ENCODE measurements around the gene RRAD. TPM values are rescaled to one million over a fixed set of nuclear protein-coding genes. Genes with fewer than 3 reads are reported as not detected.
"Not testable (repeated sequence)": the region's sequence is repeated elsewhere in the genome, so short reads cannot be mapped to it uniquely, and the experiment has no call there.

The RRAD gene
- total RNA-seq, 1 donor from 2014 or later = 12.1 TPM

GRCh38 chr16:66959704-66960161 is 34.4 kb upstream of the RRAD start:
- no peak for FAIRE-seq
- DNase-seq (ENCODE audit: low read depth) = no peak
- Histone ChIP-seq H2AFZ (ENCODE audit: low read depth, low read length) (no peak overlapping the region), H3K9ac (ENCODE audit: low read length) (no peak overlapping the region), H3K36me3 (ENCODE audit: insufficient read depth, low read length) (no peaks in the 10 kb centered on the region), H3K27ac (ENCODE audit: low read depth, low read length) (no peak overlapping the region), H4K20me1 (ENCODE audit: insufficient read depth, low read length) (no peaks in the 10 kb centered on the region), H3K27me3 (ENCODE audit: insufficient read depth, low read length) (peaks cover 11% of the 10 kb centered on the region), H3K4me3 (ENCODE audit: insufficient read depth, low read depth, low read length) (no peak overlapping the region), H3K4me2 (ENCODE audit: low read length) (no peak overlapping the region), H3K79me2 (ENCODE audit: insufficient read depth, low read length) (no peaks in the 10 kb centered on the region), H3K9me3 (ENCODE audit: insufficient read depth, low read depth, low read length) (no peaks in the 10 kb centered on the region), H3K4me1 (ENCODE audit: insufficient read depth, low read length) (no peaks in the 10 kb centered on the region)
- H3K27ac Mint-ChIP-seq (ENCODE audit: unreplicated experiment) = no peak overlapping the region
- no peaks in the 10 kb centered on the region for H3K36me3 Mint-ChIP-seq (ENCODE audit: low read depth, unreplicated experiment)
- no peaks in the 10 kb centered on the region for H3K4me1 Mint-ChIP-seq (ENCODE audit: low read depth, unreplicated experiment)
- peaks cover 29% of the 10 kb centered on the region for H3K27me3 Mint-ChIP-seq (ENCODE audit: low read depth, unreplicated experiment)
- H3K9me3 Mint-ChIP-seq (ENCODE audit: unreplicated experiment) = peaks cover 1% of the 10 kb centered on the region
- H3K4me3 Mint-ChIP-seq (ENCODE audit: unreplicated experiment) = no peak overlapping the region
- TF ChIP-seq EZH2 (IDR thresholded peaks at IDR 0.05; ENCODE audit: insufficient read depth, low read length) (no peak), CTCF (IDR thresholded peaks at IDR 0.05; ENCODE audit: insufficient read depth, low read depth, low read length) (no peak)

- Histone ChIP-seq H3K27me3 (ENCODE audit: insufficient read depth, low read length) (peaks cover 11% of the 10 kb centered on the region), H2AFZ (ENCODE audit: low read depth, low read length) (no peak overlapping the region), H3K4me1 (ENCODE audit: insufficient read depth, low read length) (no peaks in the 10 kb centered on the region), H3K4me2 (ENCODE audit: low read length) (no peak overlapping the region), H3K4me3 (ENCODE audit: insufficient read depth, low read depth, low read length) (no peak overlapping the region), H3K27ac (ENCODE audit: low read depth, low read length) (no peak overlapping the region), H3K9me3 (ENCODE audit: insufficient read depth, low read depth, low read length) (no peaks in the 10 kb centered on the region), H3K79me2 (ENCODE audit: insufficient read depth, low read length) (no peaks in the 10 kb centered on the region), H3K36me3 (ENCODE audit: insufficient read depth, low read length) (no peaks in the 10 kb centered on the region), H3K9ac (ENCODE audit: low read length) (no peak overlapping the region), H4K20me1 (ENCODE audit: insufficient read depth, low read length) (no peaks in the 10 kb centered on the region)
- Mint-ChIP-seq H3K4me3 (ENCODE audit: unreplicated experiment) (no peak overlapping the region), H3K36me3 (ENCODE audit: low read depth, unreplicated experiment) (no peaks in the 10 kb centered on the region), H3K27me3 (ENCODE audit: low read depth, unreplicated experiment) (peaks cover 24% of the 10 kb centered on the region), H3K27ac (ENCODE audit: unreplicated experiment) (no peak overlapping the region), H3K9me3 (ENCODE audit: unreplicated experiment) (peaks cover 1% of the 10 kb centered on the region), H3K4me1 (ENCODE audit: low read depth, unreplicated experiment) (peaks cover under 1% of the 10 kb centered on the region)
- no peak for TF ChIP-seq EZH2 (IDR thresholded peaks at IDR 0.05; ENCODE audit: insufficient read depth, low read length)
- no peak for TF ChIP-seq CTCF (IDR thresholded peaks at IDR 0.05; ENCODE audit: insufficient read depth, low read depth, low read length)
- DNase-seq (ENCODE audit: low read depth) = no peak
- FAIRE-seq = no peak
These were observed 33.7 kb upstream of the RRAD start for GRCh38 chr16:66958857-66959703.

- H3K27me3 ChIP-seq (ENCODE audit: insufficient read depth, low read length) = peaks cover 11% of the 10 kb centered on the region
- H3K27ac ChIP-seq (ENCODE audit: low read depth, low read length); H3K4me1 Mint-ChIP-seq (ENCODE audit: low read depth, unreplicated experiment); H4K20me1 ChIP-seq (ENCODE audit: insufficient read depth, low read length); H3K27ac Mint-ChIP-seq (ENCODE audit: unreplicated experiment); FAIRE-seq; H2AFZ ChIP-seq (ENCODE audit: low read depth, low read length); H3K9me3 Mint-ChIP-seq (ENCODE audit: unreplicated experiment); DNase-seq (ENCODE audit: low read depth); H3K4me1 ChIP-seq (ENCODE audit: insufficient read depth, low read length); H3K4me3 Mint-ChIP-seq (ENCODE audit: unreplicated experiment); H3K9ac ChIP-seq (ENCODE audit: low read length); H3K36me3 ChIP-seq (ENCODE audit: insufficient read depth, low read length); H3K9me3 ChIP-seq (ENCODE audit: insufficient read depth, low read depth, low read length); H3K4me2 ChIP-seq (ENCODE audit: low read length); H3K4me3 ChIP-seq (ENCODE audit: insufficient read depth, low read depth, low read length); H3K79me2 ChIP-seq (ENCODE audit: insufficient read depth, low read length); H3K36me3 Mint-ChIP-seq (ENCODE audit: low read depth, unreplicated experiment): not testable (repeated sequence)
- H3K27me3 Mint-ChIP-seq (ENCODE audit: low read depth, unreplicated experiment) = peaks cover 20% of the 10 kb centered on the region
These were observed 30.8 kb upstream of the RRAD start for GRCh38 chr16:66956154-66956457.

- not testable (repeated sequence) for H3K9me3 Mint-ChIP-seq (ENCODE audit: unreplicated experiment); H3K4me3 ChIP-seq (ENCODE audit: insufficient read depth, low read depth, low read length); H3K27ac ChIP-seq (ENCODE audit: low read depth, low read length); H3K4me1 ChIP-seq (ENCODE audit: insufficient read depth, low read length); H3K27ac Mint-ChIP-seq (ENCODE audit: unreplicated experiment); H3K4me2 ChIP-seq (ENCODE audit: low read length); H3K36me3 Mint-ChIP-seq (ENCODE audit: low read depth, unreplicated experiment); H2AFZ ChIP-seq (ENCODE audit: low read depth, low read length); H3K9ac ChIP-seq (ENCODE audit: low read length); H3K4me1 Mint-ChIP-seq (ENCODE audit: low read depth, unreplicated experiment); H3K36me3 ChIP-seq (ENCODE audit: insufficient read depth, low read length); H3K9me3 ChIP-seq (ENCODE audit: insufficient read depth, low read depth, low read length); H3K79me2 ChIP-seq (ENCODE audit: insufficient read depth, low read length); FAIRE-seq; H4K20me1 ChIP-seq (ENCODE audit: insufficient read depth, low read length); H3K4me3 Mint-ChIP-seq (ENCODE audit: unreplicated experiment); DNase-seq (ENCODE audit: low read depth)
- peaks cover 12% of the 10 kb centered on the region for H3K27me3 ChIP-seq (ENCODE audit: insufficient read depth, low read length)
- H3K27me3 Mint-ChIP-seq (ENCODE audit: low read depth, unreplicated experiment) = peaks cover 20% of the 10 kb centered on the region
These were observed 30.2 kb upstream of the RRAD start for GRCh38 chr16:66955363-66956153.

All from astrocyte (in vitro differentiated cells and primary cell).